HG02763 (cell line): ENCODE results near the gene BOLA1.
"Not testable (repeated sequence)": the region's sequence is repeated elsewhere in the genome, so short reads cannot be mapped to it uniquely, and the experiment has no call there.

Experiments used
- ATAC-seq: cut with Tn5 transposase; IDR thresholded peaks from one replicate; pipeline ENCODE4 v1.9.1; 2021; ENCODE audit warnings: mild to moderate bottlenecking, moderate library complexity; ENCODE audit not compliant: unreplicated experiment

BOLA1 gene

GRCh38 chr1:149886396-149887195, 12.8 kb upstream of the BOLA1 start:
- peak; percentile 59 for ATAC-seq

GRCh38 chr1:149887196-149887455, 12.2 kb upstream of the BOLA1 start:
- not testable (repeated sequence) for ATAC-seq

GRCh38 chr1:149887456-149888246, 11.7 kb upstream of the BOLA1 start:
- peak; percentile 43 for ATAC-seq

- no peak for ATAC-seq
Observed at GRCh38 chr1:149888247-149888998, 10.9 kb upstream of the BOLA1 start.

- ATAC-seq = no peak
Observed at GRCh38 chr1:149888999-149889289, 10.4 kb upstream of the BOLA1 start.

- ATAC-seq = no peak
Observed at GRCh38 chr1:149896575-149896974, 2.8 kb upstream of the BOLA1 start.

GRCh38 chr1:149903836-149904491, 4.6 kb downstream of the BOLA1 start:
- no peak for ATAC-seq

GRCh38 chr1:149906570-149907075, 7.3 kb downstream of the BOLA1 start:
- no peak for ATAC-seq

GRCh38 chr1:149914545-149914944, 15.2 kb downstream of the BOLA1 start:
- no peak for ATAC-seq

GRCh38 chr1:149915429-149916192, 16.2 kb downstream of the BOLA1 start:
- ATAC-seq = no peak

- ATAC-seq = no peak
Observed at GRCh38 chr1:149916193-149916897, 17.0 kb downstream of the BOLA1 start.

GRCh38 chr1:149916898-149917252, 17.5 kb downstream of the BOLA1 start:
- ATAC-seq = no peak

- ATAC-seq = no peak
Observed at GRCh38 chr1:149917571-149918144, 18.3 kb downstream of the BOLA1 start, which contains the start of gene SV2A. Gene SV2A (minus strand): TSS chr1:149917844. CDS start chr1:149913840, 4,004 bp downstream.

GRCh38 chr1:149923626-149924025, 24.3 kb downstream of the BOLA1 start:
- ATAC-seq = no peak

- ATAC-seq = no peak
Observed at GRCh38 chr1:149925345-149925744, 26.0 kb downstream of the BOLA1 start.

- ATAC-seq = no peak
Observed at GRCh38 chr1:149925751-149926150, 26.4 kb downstream of the BOLA1 start.

GRCh38 chr1:149926296-149926695, 26.9 kb downstream of the BOLA1 start:
- no peak for ATAC-seq

- ATAC-seq = no peak
Observed at GRCh38 chr1:149927056-149927562, 27.7 kb downstream of the BOLA1 start.
